GM23338 (cell line): ENCODE results near the gene KICS2. TPM values are rescaled to one million over a fixed set of nuclear protein-coding genes. Genes with fewer than 3 reads are reported as not detected.

Experiments
- ATAC-seq: fragments of 200-7000 bp; cut with Tn5 transposase; 3 replicates; pipeline ENCODE4 v1.9.1; 2020
- DNase-seq: peaks from one replicate; pipeline ENCODE4 v3.0.0-alpha.2; 2015; ENCODE audit warnings: low spot score
- H2AFZ ChIP-seq: fragments of 200-600 bp; sonication (generic); 2 replicates; pipeline ENCODE4 v1.8.0; 2016; ENCODE audit warnings: antibody characterized with exemption, mild to moderate bottlenecking, moderate library complexity
- H3F3A ChIP-seq: fragments of 200-600 bp; sonication (generic); replicated peaks from 2 replicates; pipeline ENCODE4 v1.8.0; 2017; ENCODE audit warnings: antibody characterized with exemption, mixed run types, low read depth
- H3K27ac ChIP-seq: fragments of 200-600 bp; sonication (generic); 2 replicates; pipeline ENCODE4 v1.6.1; 2016; ENCODE audit warnings: low read depth
- H3K27me3 ChIP-seq: fragments of 200-600 bp; sonication (generic); 2 replicates; pipeline ENCODE4 v1.8.0; 2016; ENCODE audit warnings: mild to moderate bottlenecking, mixed run types, moderate library complexity; ENCODE audit not compliant: insufficient read depth
- H3K36me3 ChIP-seq: fragments of 200-600 bp; sonication (generic); 2 replicates; pipeline ENCODE4 v1.8.0; 2016; ENCODE audit warnings: mild to moderate bottlenecking; ENCODE audit not compliant: insufficient read depth
- H3K4me1 ChIP-seq: fragments of 200-600 bp; sonication (generic); 2 replicates; pipeline ENCODE4 v1.8.0; 2016; ENCODE audit warnings: mild to moderate bottlenecking, moderate library complexity; ENCODE audit not compliant: insufficient read depth
- H3K4me2 ChIP-seq: fragments of 200-600 bp; sonication (generic); 2 replicates; pipeline ENCODE4 v1.7.1; 2017; ENCODE audit warnings: mixed run types
- H3K4me3 ChIP-seq: fragments of 200-600 bp; sonication (generic); 2 replicates; pipeline ENCODE4 v1.6.1; 2016; ENCODE audit warnings: mixed run types
- H3K79me2 ChIP-seq: fragments of 200-600 bp; sonication (generic); replicated peaks from 2 replicates; pipeline ENCODE4 v1.8.0; 2017; ENCODE audit warnings: mild to moderate bottlenecking; ENCODE audit not compliant: insufficient read depth
- H3K9me2 ChIP-seq: fragments of 200-600 bp; sonication (generic); 2 replicates; pipeline ENCODE4 v1.8.0; 2017; ENCODE audit not compliant: insufficient read depth
- H4K20me1 ChIP-seq: fragments of 200-600 bp; sonication (generic); replicated peaks from 2 replicates; pipeline ENCODE4 v1.8.0; 2017; ENCODE audit warnings: mild to moderate bottlenecking; ENCODE audit not compliant: insufficient read depth
- H3K27ac Mint-ChIP-seq: 2 replicates; pipeline ENCODE4 v1.8.0; 2020; ENCODE audit warnings: inconsistent platforms, mild to moderate bottlenecking, moderate library complexity, mixed read lengths
- H3K27me3 Mint-ChIP-seq: 3 replicates; pipeline ENCODE4 v1.8.0; 2022; ENCODE audit warnings: low read depth, mild to moderate bottlenecking, moderate library complexity, mixed read lengths, inconsistent platforms; ENCODE audit not compliant: insufficient read depth, poor library complexity
- H3K36me3 Mint-ChIP-seq: 3 replicates; pipeline ENCODE4 v1.8.0; 2021; ENCODE audit warnings: low read depth, mild to moderate bottlenecking, inconsistent platforms, moderate library complexity, mixed read lengths
- H3K4me1 Mint-ChIP-seq: 3 replicates; pipeline ENCODE4 v1.8.0; 2020; ENCODE audit warnings: mild to moderate bottlenecking, inconsistent platforms, mixed read lengths
- H3K4me3 Mint-ChIP-seq: 3 replicates; pipeline ENCODE4 v1.8.0; 2021; ENCODE audit warnings: moderate library complexity, mild to moderate bottlenecking, inconsistent platforms, mixed read lengths
- H3K9me3 Mint-ChIP-seq: 3 replicates; pipeline ENCODE4 v1.8.0; 2020; ENCODE audit warnings: moderate library complexity, mild to moderate bottlenecking, inconsistent platforms, mixed read lengths
- CREB1 ChIP-seq: fragments of 250-450 bp; sonication (Bioruptor Pico); IDR thresholded peaks from 2 replicates; pipeline ENCODE4 v1.5.0; 2020; ENCODE audit warnings: low read depth, mild to moderate bottlenecking, moderate library complexity
- ETS1 ChIP-seq: IDR thresholded peaks from 2 replicates; pipeline ENCODE4 v1.6.1; 2016; ENCODE audit warnings: antibody characterized with exemption
- EZH2 ChIP-seq: fragments of 200-600 bp; sonication (generic); IDR thresholded peaks from one replicate; pipeline ENCODE4 v1.8.0; 2017; ENCODE audit warnings: antibody characterized with exemption, mild to moderate bottlenecking, low read depth; ENCODE audit not compliant: unreplicated experiment
- EZH2phosphoT487 ChIP-seq: fragments of 200-600 bp; sonication (generic); IDR thresholded peaks from one replicate; pipeline ENCODE4 v1.8.1; 2018; ENCODE audit warnings: antibody characterized with exemption; ENCODE audit not compliant: unreplicated experiment
- JUNB ChIP-seq: IDR thresholded peaks from one replicate; pipeline ENCODE4 v1.6.1; 2016; ENCODE audit warnings: antibody characterized with exemption; ENCODE audit not compliant: unreplicated experiment
- NANOG ChIP-seq: IDR thresholded peaks from 2 replicates; pipeline ENCODE4 v1.6.1; 2016; ENCODE audit warnings: antibody characterized with exemption, borderline replicate concordance
- POLR2AphosphoS5 ChIP-seq: IDR thresholded peaks from 2 replicates; pipeline ENCODE4 v1.6.1; 2016; ENCODE audit warnings: antibody characterized with exemption, low read depth
- REST ChIP-seq: IDR thresholded peaks from one replicate; pipeline ENCODE4 v1.6.1; 2018; ENCODE audit warnings: antibody characterized with exemption; ENCODE audit not compliant: unreplicated experiment
- STAT1 ChIP-seq: IDR thresholded peaks from one replicate; pipeline ENCODE4 v1.6.1; 2016; ENCODE audit warnings: antibody characterized with exemption; ENCODE audit not compliant: unreplicated experiment
- ZNF114 ChIP-seq: fragments of 250-450 bp; sonication (Bioruptor Pico); IDR thresholded peaks from 2 replicates; pipeline ENCODE4 v1.5.0; 2020; ENCODE audit warnings: mild to moderate bottlenecking, moderate library complexity
- ZNF331 ChIP-seq: fragments of 250-450 bp; sonication (Bioruptor Pico); IDR thresholded peaks from 2 replicates; pipeline ENCODE4 v1.5.0; 2020; ENCODE audit warnings: low read depth, mild to moderate bottlenecking, moderate library complexity
- polyA plus RNA-seq: library from polyadenylated mRNA; unstranded; fragments of >200 nt; fragmentation: Nextera tagmentation; extraction: Ambion mirVana; gene quantifications from 2 replicates; pipeline ENCODE4 v1.2.1, GENCODE V29; 2016
- total RNA-seq: library from RNA; depleted of rRNA; stranded (reverse); fragments of >200 nt; shearing (Covaris generic); gene quantifications from 2 replicates; pipeline ENCODE4 v1.2.3, GENCODE V29; 2014

The KICS2 gene
- total and polyA plus RNA-seq, 2 experiments from 2014 or later: 7.6 to 10.5 TPM

- H3K27ac ChIP-seq: no peak overlapping the region
- Mint-ChIP-seq H3K4me3 (no peak overlapping the region), H3K9me3 (no peaks in the 10 kb centered on the region; the same call in 2 of the 3 replicates), H3K27me3 (peaks cover 2% of the 10 kb centered on the region), H3K4me1 (no peaks in the 10 kb centered on the region), H3K36me3 (peaks cover 15% of the 10 kb centered on the region), H3K27ac (no peak overlapping the region)
- H3K4me3 ChIP-seq: no peak overlapping the region
- no peaks in the 10 kb centered on the region; the same call in 1 of the 2 replicates for H4K20me1 ChIP-seq
- no peaks in the 10 kb centered on the region for H3F3A ChIP-seq
- no peak overlapping the region for H3K4me2 ChIP-seq
- no peak for DNase-seq
- no peaks in the 10 kb centered on the region for H3K36me3 ChIP-seq
- no peaks in the 10 kb centered on the region for H3K9me2 ChIP-seq
- no peaks in the 10 kb centered on the region for H3K27me3 ChIP-seq
- H2AFZ ChIP-seq: no peak overlapping the region
- no peaks in the 10 kb centered on the region for H3K79me2 ChIP-seq
- no peak for TF ChIP-seq ZNF331
- TF ChIP-seq JUNB: no peak
- no peak for TF ChIP-seq EZH2
- TF ChIP-seq NANOG: no peak
- no peak for TF ChIP-seq POLR2AphosphoS5
- no peak for TF ChIP-seq ETS1
- no peak for TF ChIP-seq REST
- no peak for TF ChIP-seq STAT1
- TF ChIP-seq EZH2phosphoT487: no peak
- H3K4me1 ChIP-seq: no peaks in the 10 kb centered on the region
- ATAC-seq: no peak
Observed at GRCh38 chr12:64189530-64189929, 32.6 kb downstream of the KICS2 start.

GRCh38 chr12:64187794-64188193, 34.3 kb downstream of the KICS2 start:
- 0 out of 2 replicates have a peak overlapping the region, but pooled peaks have one; percentile 0 for H3K27ac Mint-ChIP-seq
- H3K27ac ChIP-seq: no peak overlapping the region
- TF ChIP-seq STAT1 (no peak), REST (no peak), ZNF114 (CRISPR knock-in tag) (no peak), CREB1 (CRISPR knock-in tag) (no peak), JUNB (no peak), EZH2 (no peak), ETS1 (no peak)

More at GRCh38 chr12:64187794-64188193, 34.3 kb downstream of the KICS2 start:
- Mint-ChIP-seq H3K36me3 (no peaks in the 10 kb centered on the region), H3K27me3 (peaks cover 2% of the 10 kb centered on the region), H3K4me1 (no peaks in the 10 kb centered on the region; the same call in 2 of the 3 replicates), H3K9me3 (no peaks in the 10 kb centered on the region), H3K4me3 (no peak overlapping the region)
- Histone ChIP-seq H3K79me2 (no peaks in the 10 kb centered on the region), H4K20me1 (no peaks in the 10 kb centered on the region; the same call in 1 of the 2 replicates), H3K27me3 (no peaks in the 10 kb centered on the region), H3K4me2 (no peak overlapping the region), H2AFZ (no peak overlapping the region), H3K4me3 (no peak overlapping the region), H3K9me2 (no peaks in the 10 kb centered on the region), H3K36me3 (no peaks in the 10 kb centered on the region), H3K4me1 (no peaks in the 10 kb centered on the region), H3F3A (no peaks in the 10 kb centered on the region)
- no peak for DNase-seq
- no peak for ATAC-seq
